GM12878 (cell line): Measurements from ENCODE around the gene MAT2B. TPM values are rescaled to one million over a fixed set of nuclear protein-coding genes. Genes with fewer than 3 reads are reported as not detected.

Source experiments
- CEBPZ ChIP-seq: fragments of 150-350 bp; IDR thresholded peaks from 2 replicates; pipeline ENCODE4 v1.6.1; 2016; ENCODE audit warnings: low read depth, low read length
- DPF2 ChIP-seq: fragments of 450-650 bp; IDR thresholded peaks from 2 replicates; pipeline ENCODE4 v1.6.1; 2017; ENCODE audit warnings: mild to moderate bottlenecking
- IKZF2 ChIP-seq, 2 experiments: fragments of 450-650 bp; IDR thresholded peaks; 2 replicates each; pipeline ENCODE4 v1.6.1; 2017; ENCODE audit warnings: mild to moderate bottlenecking in 2 of 2, moderate library complexity in 2 of 2
- JUNB ChIP-seq: IDR thresholded peaks from 2 replicates; pipeline ENCODE4 v1.6.1; 2016; ENCODE audit warnings: antibody characterized with exemption, mild to moderate bottlenecking
- RELA ChIP-seq: fragments of 450-650 bp; IDR thresholded peaks from 2 replicates; pipeline ENCODE4 v1.8.0; 2014; ENCODE audit warnings: borderline replicate concordance; ENCODE audit not compliant: partially characterized antibody
- RELB ChIP-seq: fragments of 450-650 bp; IDR thresholded peaks from 2 replicates; pipeline ENCODE4 v1.6.1; 2017; ENCODE audit warnings: low read depth, mild to moderate bottlenecking, moderate library complexity
- REST ChIP-seq: IDR thresholded peaks from 2 replicates; pipeline ENCODE4 v1.6.1; 2012; ENCODE audit warnings: mild to moderate bottlenecking, low read depth, low read length
- ZNF274 ChIP-seq: IDR thresholded peaks from one replicate; pipeline ENCODE4 v1.8.0; 2011; ENCODE audit not compliant: insufficient read length, insufficient read depth
- polyA plus RNA-seq, 11 experiments: library from polyadenylated mRNA; depleted of rRNA in 4 of 11; unstranded in 6 of 11; stranded (reverse) in 5 of 11; fragments of >200 nt; fragmentation: Nextera tagmentation in 4 of 11; fragmentation: Illumina TruSeq in 1 of 11; extraction: Ambion mirVana in 4 of 11; extraction: Trizol in 1 of 11; gene quantifications; 1 replicate in 1 of 11; 2 replicates in 10 of 11; pipeline versions ENCODE4 v1.2.1 to v1.2.3, GENCODE V29; 2011 to 2016; ENCODE audit warnings: inconsistent platforms in 2 of 11, missing spikeins in 2 of 11, low read depth in 1 of 11
- total RNA-seq, 4 experiments: library from RNA; depleted of rRNA in 3 of 4; stranded (reverse); fragments of >200 nt in 3 of 4; fragmentation: Illumina TruSeq in 1 of 4; extraction: Trizol in 1 of 4; gene quantifications; 2 replicates each; pipeline versions ENCODE4 v1.2.1 to v1.2.3, GENCODE V29; 2013 to 2021

The MAT2B gene
- total and polyA plus RNA-seq, 10 of the 15 experiments (the other 5 are each of a cell fraction or from before 2014, with no cell fraction given) = 43.2 to 122 (median 63.7) TPM

DNA sequence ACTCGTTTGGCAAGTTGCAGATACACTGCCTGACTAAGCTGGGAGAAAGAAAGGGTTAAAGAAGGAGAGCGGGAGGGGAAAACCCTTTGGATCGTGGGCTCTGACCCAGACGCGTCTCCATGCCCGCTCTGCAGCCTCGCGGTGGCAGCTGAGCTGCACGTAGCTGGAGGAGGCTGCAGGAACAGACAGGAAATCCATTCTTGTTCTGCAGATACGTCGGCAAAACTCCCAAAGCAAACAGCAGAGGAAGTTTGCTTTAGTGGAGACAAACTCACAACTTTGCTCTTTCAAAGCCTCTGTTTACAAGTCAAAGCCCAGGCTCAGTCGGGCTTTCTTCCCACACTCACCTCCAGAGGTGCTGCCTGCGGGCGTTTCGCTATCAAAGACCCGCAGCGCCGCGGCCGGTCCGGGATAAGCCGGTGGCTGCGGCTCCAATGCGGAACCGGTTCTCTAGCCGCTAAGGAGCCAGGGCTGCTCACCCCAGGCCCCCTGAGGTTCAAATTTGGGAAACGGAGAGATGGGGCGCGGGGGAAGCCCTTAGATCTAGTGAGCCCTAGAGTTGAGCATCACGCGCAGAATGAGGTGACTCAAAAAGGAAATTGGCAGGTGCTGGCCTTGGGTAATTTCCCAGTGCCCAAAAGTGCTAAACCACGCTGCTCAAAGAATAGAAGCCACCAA lies 60.7 kb downstream of the MAT2B start (continued):
- TF ChIP-seq CEBPZ = no peak
- 0 out of 2 replicates have a peak, but pooled peaks have one; percentile 36 for TF ChIP-seq RELB
- TF ChIP-seq RELA = no peak
- TF ChIP-seq ZNF274 = no peak
- peak; percentile 32 for TF ChIP-seq JUNB
- TF ChIP-seq DPF2 = 0 out of 2 replicates have a peak, but pooled peaks have one; percentile 50
- peak; percentile 36 to 50; a peak in 3 of 4 replicates for TF ChIP-seq IKZF2 (IDR thresholded peaks at IDR 0.05)
- no peak for TF ChIP-seq REST
